ENCODE results near the gene PCED1B.

The PCED1B gene

GRCh38 chr12:47066278-47067025, 13.0 kb upstream of the PCED1B start:
- Histone ChIP-seq H3K4me1 (ENCODE audit: control insufficient read depth in 2 of 2, insufficient read depth in 2 of 2, low read length in 2 of 2) (no peaks in the 10 kb centered on the region), H3K4me3 (ENCODE audit: low read length in 2 of 2) (no peak overlapping the region), H3K9ac (ENCODE audit: low read depth in 1 of 2, low read length in 2 of 2) (no peak overlapping the region), H3K27me3 (ENCODE audit: control insufficient read depth in 2 of 2, insufficient read depth in 2 of 2, low read length in 2 of 2) (no peaks in the 10 kb centered on the region), H3K36me3 (ENCODE audit: control insufficient read depth in 2 of 2, insufficient read depth in 2 of 2, low read length in 2 of 2) (no peaks in the 10 kb centered on the region), H3K9me3 (ENCODE audit: control insufficient read depth in 2 of 2, low read length in 2 of 2) (no peaks in the 10 kb centered on the region), H3K27ac (ENCODE audit: low read depth in 2 of 2, low read length in 2 of 2) (no peak overlapping the region)

GRCh38 chr12:47067176-47067575, 12.2 kb upstream of the PCED1B start:
- Histone ChIP-seq H3K4me1 (ENCODE audit: control insufficient read depth in 2 of 2, insufficient read depth in 2 of 2, low read length in 2 of 2) (no peaks in the 10 kb centered on the region), H3K36me3 (ENCODE audit: control insufficient read depth in 2 of 2, insufficient read depth in 2 of 2, low read length in 2 of 2) (no peaks in the 10 kb centered on the region), H3K27me3 (ENCODE audit: control insufficient read depth in 2 of 2, insufficient read depth in 2 of 2, low read length in 2 of 2) (no peaks in the 10 kb centered on the region), H3K4me3 (ENCODE audit: low read length in 2 of 2) (no peak overlapping the region), H3K9ac (ENCODE audit: low read depth in 1 of 2, low read length in 2 of 2) (no peak overlapping the region), H3K27ac (ENCODE audit: low read depth in 2 of 2, low read length in 2 of 2) (no peak overlapping the region), H3K9me3 (ENCODE audit: control insufficient read depth in 2 of 2, low read length in 2 of 2) (no peaks in the 10 kb centered on the region)

DNA sequence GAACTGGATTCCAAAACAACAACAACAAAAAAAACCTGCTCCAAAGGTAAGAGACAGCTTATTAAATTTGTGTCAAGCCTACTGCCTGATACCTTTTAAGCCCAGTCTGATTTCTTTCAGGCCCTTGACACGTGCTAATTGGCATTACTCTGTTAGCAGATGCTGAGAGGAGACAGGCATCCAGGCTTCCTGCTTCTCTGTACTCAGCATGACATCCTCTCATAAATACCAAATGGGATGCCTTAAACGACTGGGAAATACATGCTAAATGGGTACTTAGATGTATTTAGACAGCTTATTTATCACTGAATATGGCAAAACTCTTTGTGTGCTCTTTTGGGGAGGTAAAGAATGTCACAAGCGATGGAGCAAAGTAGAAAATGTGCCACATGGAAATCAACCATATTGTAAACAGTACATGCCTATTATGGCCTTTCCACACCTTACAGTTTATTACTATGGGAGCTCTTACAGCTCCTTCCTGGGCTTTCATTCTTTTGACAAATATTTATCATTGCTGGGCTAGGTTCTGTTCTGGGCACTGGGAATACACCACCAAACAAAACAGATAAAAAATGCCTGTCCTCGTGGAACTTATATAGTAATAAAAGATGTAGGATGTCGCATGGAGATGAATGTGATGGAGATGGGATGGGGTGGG, 11.5 kb upstream of the PCED1B start:
- H3K36me3 ChIP-seq (ENCODE audit: control insufficient read depth in 2 of 2, insufficient read depth in 2 of 2, low read length in 2 of 2), result no peaks in the 10 kb centered on the region
- H3K9ac ChIP-seq (ENCODE audit: low read depth in 1 of 2, low read length in 2 of 2), result no peak overlapping the region
- H3K27me3 ChIP-seq (ENCODE audit: control insufficient read depth in 2 of 2, insufficient read depth in 2 of 2, low read length in 2 of 2), result no peaks in the 10 kb centered on the region
- no peak overlapping the region for H3K4me3 ChIP-seq (ENCODE audit: low read length in 2 of 2)
- no peak overlapping the region for H3K27ac ChIP-seq (ENCODE audit: low read depth in 2 of 2, low read length in 2 of 2)
- no peaks in the 10 kb centered on the region for H3K4me1 ChIP-seq (ENCODE audit: control insufficient read depth in 2 of 2, insufficient read depth in 2 of 2, low read length in 2 of 2)
- H3K9me3 ChIP-seq (ENCODE audit: control insufficient read depth in 2 of 2, low read length in 2 of 2), result no peaks in the 10 kb centered on the region

DNA sequence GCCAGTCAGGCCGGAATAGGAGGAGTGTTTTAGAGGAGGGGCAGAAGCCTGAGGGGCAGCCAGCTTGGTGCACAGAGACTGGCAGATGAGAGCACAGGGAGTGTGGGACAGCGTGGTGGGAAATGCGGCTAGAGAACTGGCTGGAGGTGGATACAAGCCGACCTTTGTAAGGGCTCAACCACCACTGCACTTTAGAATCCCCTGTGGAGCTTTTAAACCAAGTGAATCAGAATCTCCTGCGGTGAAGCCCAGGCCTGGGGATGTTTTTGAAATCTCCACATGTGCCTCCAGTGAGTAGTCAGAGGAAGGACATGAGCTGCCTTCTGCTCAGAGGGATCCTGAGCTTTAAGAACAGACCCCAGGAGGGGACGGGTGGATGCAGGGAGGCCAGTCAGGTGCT, 10.9 kb upstream of the PCED1B start:
- no peaks in the 10 kb centered on the region for H3K4me1 ChIP-seq (ENCODE audit: control insufficient read depth in 2 of 2, insufficient read depth in 2 of 2, low read length in 2 of 2)

DNA sequence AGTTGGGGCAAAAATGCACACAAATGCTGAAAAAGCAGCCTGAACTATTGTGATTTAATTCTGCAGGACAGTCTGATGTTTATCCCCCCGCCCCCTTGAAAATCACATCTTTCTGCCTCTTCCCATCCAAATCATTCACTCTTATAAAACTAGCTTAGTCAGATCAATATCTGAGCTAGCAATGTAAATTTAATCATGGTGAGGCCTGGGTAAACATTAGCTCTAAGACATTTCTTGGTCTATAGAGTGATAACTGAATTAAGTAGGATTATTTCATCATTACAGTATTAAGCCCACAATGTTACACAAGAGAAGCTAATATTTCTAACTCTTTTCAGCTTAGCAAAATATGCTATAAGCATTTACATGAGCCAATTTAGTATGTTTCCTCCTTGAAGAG, 9.1 kb upstream of the PCED1B start:
- Histone ChIP-seq H3K4me1 (ENCODE audit: control insufficient read depth in 2 of 2, insufficient read depth in 2 of 2, low read length in 2 of 2) (no peaks in the 10 kb centered on the region), H3K36me3 (ENCODE audit: control insufficient read depth in 2 of 2, insufficient read depth in 2 of 2, low read length in 2 of 2) (no peaks in the 10 kb centered on the region), H3K27me3 (ENCODE audit: control insufficient read depth in 2 of 2, insufficient read depth in 2 of 2, low read length in 2 of 2) (no peaks in the 10 kb centered on the region), H3K27ac (ENCODE audit: low read depth in 2 of 2, low read length in 2 of 2) (no peak overlapping the region), H3K9ac (ENCODE audit: low read depth in 1 of 2, low read length in 2 of 2) (no peak overlapping the region), H3K4me3 (ENCODE audit: low read length in 2 of 2) (no peak overlapping the region), H3K9me3 (ENCODE audit: control insufficient read depth in 2 of 2, low read length in 2 of 2) (no peaks in the 10 kb centered on the region)

More for the DNA sequence above, 10.9 kb upstream of the PCED1B start:
- H3K9ac ChIP-seq (ENCODE audit: low read depth in 1 of 2, low read length in 2 of 2), result no peak overlapping the region
- no peaks in the 10 kb centered on the region for H3K27me3 ChIP-seq (ENCODE audit: control insufficient read depth in 2 of 2, insufficient read depth in 2 of 2, low read length in 2 of 2)
- no peak overlapping the region for H3K27ac ChIP-seq (ENCODE audit: low read depth in 2 of 2, low read length in 2 of 2)
- no peaks in the 10 kb centered on the region for H3K9me3 ChIP-seq (ENCODE audit: control insufficient read depth in 2 of 2, low read length in 2 of 2)
- no peaks in the 10 kb centered on the region for H3K36me3 ChIP-seq (ENCODE audit: control insufficient read depth in 2 of 2, insufficient read depth in 2 of 2, low read length in 2 of 2)
- no peak overlapping the region for H3K4me3 ChIP-seq (ENCODE audit: low read length in 2 of 2)

DNA sequence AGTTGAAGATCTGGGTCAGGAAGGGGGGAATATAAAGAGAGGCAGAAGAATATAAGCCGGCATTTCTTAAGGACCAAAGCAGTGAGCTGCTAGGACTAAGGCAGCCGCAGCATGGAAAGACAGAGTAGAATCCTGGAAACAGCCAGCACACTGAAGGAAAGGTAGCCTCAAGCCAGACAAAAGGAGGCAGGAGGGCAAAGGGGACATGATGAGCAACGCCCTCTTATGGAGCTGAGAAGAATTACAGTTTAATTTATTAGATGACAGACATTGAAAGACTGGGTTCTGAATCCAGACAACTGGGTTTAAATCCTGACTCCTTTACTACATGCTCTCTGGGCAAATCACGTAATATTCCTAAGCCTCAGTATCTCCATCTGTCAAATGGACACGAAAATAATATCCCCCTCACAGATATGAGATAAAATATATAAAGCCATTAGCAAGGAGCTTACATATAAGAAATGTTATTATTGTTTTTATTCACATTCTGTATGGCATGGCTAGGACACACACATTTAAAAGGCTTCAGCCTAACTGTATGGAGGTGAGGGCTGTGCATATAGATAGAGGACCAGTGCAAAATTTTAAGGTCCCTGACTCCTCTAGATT, 8.1 kb upstream of the PCED1B start:
- H3K4me1 ChIP-seq (ENCODE audit: control insufficient read depth in 2 of 2, insufficient read depth in 2 of 2, low read length in 2 of 2), result no peaks in the 10 kb centered on the region
- no peaks in the 10 kb centered on the region for H3K36me3 ChIP-seq (ENCODE audit: control insufficient read depth in 2 of 2, insufficient read depth in 2 of 2, low read length in 2 of 2)
- H3K4me3 ChIP-seq (ENCODE audit: low read length in 2 of 2), result no peak overlapping the region
- no peaks in the 10 kb centered on the region for H3K9me3 ChIP-seq (ENCODE audit: control insufficient read depth in 2 of 2, low read length in 2 of 2)
- no peak overlapping the region for H3K27ac ChIP-seq (ENCODE audit: low read depth in 2 of 2, low read length in 2 of 2)
- H3K9ac ChIP-seq (ENCODE audit: low read depth in 1 of 2, low read length in 2 of 2), result no peak overlapping the region
- H3K27me3 ChIP-seq (ENCODE audit: control insufficient read depth in 2 of 2, insufficient read depth in 2 of 2, low read length in 2 of 2), result no peaks in the 10 kb centered on the region

DNA sequence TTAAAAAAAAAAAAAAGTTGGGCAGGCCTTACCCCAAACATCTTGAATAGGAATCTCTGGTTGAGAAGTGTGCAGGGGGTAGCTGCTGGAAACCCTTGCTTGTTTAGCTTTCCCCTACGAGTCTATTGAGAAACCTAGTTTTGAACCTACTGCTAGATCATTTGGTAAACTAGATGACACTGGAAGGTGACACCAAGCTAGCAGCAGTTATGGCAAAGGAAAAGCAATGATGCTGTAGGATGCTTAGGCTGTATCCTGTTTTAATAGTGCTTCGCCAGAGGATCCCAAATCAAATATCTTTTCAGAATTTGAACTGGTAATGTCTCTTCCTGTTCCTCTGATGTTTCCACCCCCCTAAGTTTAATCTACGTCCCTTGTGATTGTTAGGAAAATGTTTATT, 5.5 kb upstream of the PCED1B start:
- Histone ChIP-seq H3K9me3 (ENCODE audit: control insufficient read depth in 2 of 2, low read length in 2 of 2) (no peaks in the 10 kb centered on the region), H3K4me3 (ENCODE audit: low read length in 2 of 2) (no peak overlapping the region), H3K4me1 (ENCODE audit: control insufficient read depth in 2 of 2, insufficient read depth in 2 of 2, low read length in 2 of 2) (peaks cover 0 to 4% of the 10 kb centered on the region in 2 donors), H3K27ac (ENCODE audit: low read depth in 2 of 2, low read length in 2 of 2) (no peak overlapping the region), H3K36me3 (ENCODE audit: control insufficient read depth in 2 of 2, insufficient read depth in 2 of 2, low read length in 2 of 2) (no peaks in the 10 kb centered on the region), H3K9ac (ENCODE audit: low read depth in 1 of 2, low read length in 2 of 2) (no peak overlapping the region), H3K27me3 (ENCODE audit: control insufficient read depth in 2 of 2, insufficient read depth in 2 of 2, low read length in 2 of 2) (peaks cover 4 to 9% of the 10 kb centered on the region in 2 donors)

DNA sequence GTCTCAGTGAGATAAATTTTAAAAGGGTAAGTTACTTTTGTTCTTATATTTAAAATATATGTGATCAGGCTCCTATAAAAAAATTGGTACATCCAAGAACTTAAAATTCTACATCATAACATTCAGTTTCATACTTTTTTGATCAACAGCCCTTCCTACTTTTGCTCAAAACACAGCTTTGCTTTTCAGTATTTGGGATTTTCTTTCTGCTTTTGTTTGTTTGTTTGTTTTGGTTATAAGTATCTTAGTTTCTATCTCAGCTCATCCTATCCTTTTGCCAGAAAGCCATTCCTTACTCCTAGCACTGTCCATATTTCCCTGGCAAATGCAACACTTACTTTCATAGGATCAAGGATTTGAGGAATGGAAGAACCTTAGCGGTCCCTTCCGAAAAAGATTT, 4.7 kb upstream of the PCED1B start:
- Histone ChIP-seq H3K9ac (ENCODE audit: low read depth in 1 of 2, low read length in 2 of 2) (no peak overlapping the region), H3K36me3 (ENCODE audit: control insufficient read depth in 2 of 2, insufficient read depth in 2 of 2, low read length in 2 of 2) (no peaks in the 10 kb centered on the region), H3K4me1 (ENCODE audit: control insufficient read depth in 2 of 2, insufficient read depth in 2 of 2, low read length in 2 of 2) (peaks cover 0 to 4% of the 10 kb centered on the region in 2 donors), H3K27me3 (ENCODE audit: control insufficient read depth in 2 of 2, insufficient read depth in 2 of 2, low read length in 2 of 2) (peaks cover 4 to 10% of the 10 kb centered on the region in 2 donors), H3K9me3 (ENCODE audit: control insufficient read depth in 2 of 2, low read length in 2 of 2) (no peaks in the 10 kb centered on the region), H3K4me3 (ENCODE audit: low read length in 2 of 2) (no peak overlapping the region), H3K27ac (ENCODE audit: low read depth in 2 of 2, low read length in 2 of 2) (no peak overlapping the region)

DNA sequence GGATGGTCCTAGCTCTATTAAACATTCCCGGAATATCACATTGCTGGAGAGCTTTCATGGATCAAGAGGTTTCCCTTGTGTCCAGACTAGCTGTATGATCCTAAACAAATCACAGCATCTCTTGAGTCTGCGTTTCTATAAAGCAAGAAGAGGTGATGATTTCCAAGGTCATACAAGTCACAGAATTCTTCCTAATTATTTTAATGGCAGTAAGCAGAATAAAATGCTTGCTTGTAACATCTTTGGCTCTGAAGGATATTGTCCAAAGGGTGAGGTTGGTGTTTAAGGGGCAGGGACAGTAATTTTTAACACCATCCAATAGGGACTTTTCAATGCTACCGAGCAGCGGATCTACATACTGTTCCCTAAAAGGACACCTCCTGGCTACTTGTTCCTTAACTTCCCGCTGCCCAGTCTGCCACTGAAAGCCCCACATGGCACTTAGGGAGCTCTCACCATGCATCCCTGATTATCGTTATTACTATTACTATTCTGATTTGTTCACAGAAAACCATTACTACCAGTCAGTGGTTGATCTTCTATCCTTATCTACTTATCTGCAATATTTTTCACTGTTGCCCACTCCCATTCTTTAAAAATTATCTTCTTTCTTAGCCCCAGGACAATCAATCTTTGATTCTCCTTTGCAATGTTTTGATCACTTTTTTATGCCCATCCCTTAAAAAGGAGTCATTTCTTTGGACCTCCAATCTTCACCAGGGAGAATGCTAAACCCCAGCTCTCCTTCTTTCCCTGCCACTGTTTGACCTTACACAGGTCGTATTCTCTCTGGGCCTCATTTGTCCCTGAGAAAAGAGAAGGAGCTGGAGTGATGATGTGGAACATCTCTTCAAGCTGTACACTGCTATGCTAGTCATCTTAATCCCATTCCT, 4.0 kb upstream of the PCED1B start:
- peaks cover 0 to 4% of the 10 kb centered on the region in 2 donors for H3K4me1 ChIP-seq (ENCODE audit: control insufficient read depth in 2 of 2, insufficient read depth in 2 of 2, low read length in 2 of 2)
- no peaks in the 10 kb centered on the region for H3K36me3 ChIP-seq (ENCODE audit: control insufficient read depth in 2 of 2, insufficient read depth in 2 of 2, low read length in 2 of 2)
- H3K9me3 ChIP-seq (ENCODE audit: control insufficient read depth in 2 of 2, low read length in 2 of 2), result no peaks in the 10 kb centered on the region
- H3K4me3 ChIP-seq (ENCODE audit: low read length in 2 of 2), result no peak overlapping the region
- H3K9ac ChIP-seq (ENCODE audit: low read depth in 1 of 2, low read length in 2 of 2), result no peak overlapping the region
- peaks cover 4 to 10% of the 10 kb centered on the region in 2 donors for H3K27me3 ChIP-seq (ENCODE audit: control insufficient read depth in 2 of 2, insufficient read depth in 2 of 2, low read length in 2 of 2)
- no peak overlapping the region for H3K27ac ChIP-seq (ENCODE audit: low read depth in 2 of 2, low read length in 2 of 2)

All from mucosa of rectum (tissue), 2 donors.